Endometrium (tissue), 2 donors: ENCODE data around the gene GNS.
"Not testable (repeated sequence)": the region's sequence is repeated elsewhere in the genome, so short reads cannot be mapped to it uniquely, and the experiment has no call there.

Source experiments
- FAIRE-seq: peaks from 2 replicates; lab custom pipeline; 2012; peaks lifted over from hg19 to GRCh38; lab: Jason Lieb, UNC
- donor health status: control.
- donor health status: control.

GNS gene

GRCh38 chr12:64695550-64695949 is 63.7 kb downstream of the GNS start:
- no peak for FAIRE-seq

GRCh38 chr12:64694130-64695040 is 64.8 kb downstream of the GNS start:
- FAIRE-seq = no peak

- FAIRE-seq = no peak
These were observed 67.2 kb downstream of the GNS start for GRCh38 chr12:64691795-64692583.

- FAIRE-seq = no peak
These were observed 67.9 kb downstream of the GNS start for GRCh38 chr12:64691227-64691794.

- FAIRE-seq = not testable (repeated sequence)
These were observed 69.0 kb downstream of the GNS start for GRCh38 chr12:64690236-64690635.

GRCh38 chr12:64688715-64689114 is 70.5 kb downstream of the GNS start:
- no peak for FAIRE-seq

- no peak for FAIRE-seq
These were observed 71.0 kb downstream of the GNS start for GRCh38 chr12:64688219-64688618.

- no peak for FAIRE-seq
These were observed 71.4 kb downstream of the GNS start for GRCh38 chr12:64687816-64688215.

GRCh38 chr12:64685605-64686004 is 73.6 kb downstream of the GNS start:
- no peak for FAIRE-seq

- no peak for FAIRE-seq
These were observed 74.2 kb downstream of the GNS start for GRCh38 chr12:64685050-64685449.

GRCh38 chr12:64683816-64684543 is 75.2 kb downstream of the GNS start:
- FAIRE-seq = no peak

GRCh38 chr12:64682572-64683277 is 76.5 kb downstream of the GNS start:
- no peak for FAIRE-seq

- no peak for FAIRE-seq
These were observed 77.8 kb downstream of the GNS start for GRCh38 chr12:64681200-64682052.

GRCh38 chr12:64680235-64680634 is 79.0 kb downstream of the GNS start:
- no peak for FAIRE-seq

GRCh38 chr12:64679487-64680001 is 79.7 kb downstream of the GNS start:
- FAIRE-seq = no peak

- no peak for FAIRE-seq
These were observed 80.4 kb downstream of the GNS start for GRCh38 chr12:64678835-64679234.

- no peak for FAIRE-seq
These were observed 81.0 kb downstream of the GNS start for GRCh38 chr12:64678248-64678647.

- no peak for FAIRE-seq
These were observed 83.4 kb downstream of the GNS start for GRCh38 chr12:64675795-64676194.

- no peak for FAIRE-seq
These were observed 84.8 kb downstream of the GNS start for GRCh38 chr12:64674367-64674922.
